CD4-positive, alpha-beta memory T cell (primary cell): ENCODE data around the gene UST. TPM values are rescaled to one million over a fixed set of nuclear protein-coding genes. Genes with fewer than 3 reads are reported as not detected.

Experiments
- CTCF ChIA-PET: fragments of 350-600 bp; sonication (Branson Sonifier 250); formaldehyde crosslinking; loops from one replicate; lab custom pipeline; 2021; ENCODE audit warnings: inconsistent platforms; ENCODE audit not compliant: partially characterized antibody; lab: Charles Lee
- POLR2A ChIA-PET: fragments of 350-600 bp; sonication (Branson Sonifier 250); formaldehyde crosslinking; loops from one replicate; lab custom pipeline; 2021; ENCODE audit not compliant: partially characterized antibody; lab: Charles Lee
- DNase-seq, 5 donors: peaks; one replicate each; pipeline versions ENCODE4 v3.0.0 to v3.0.0-alpha.2; 2020 to 2022; ENCODE audit warnings: mixed read lengths in 1 of 5
- H3K27ac ChIP-seq: one replicate; pipeline ENCODE4 v1.7.0; 2013; ENCODE audit warnings: low read depth, low read length
- H3K27me3 ChIP-seq: 2 replicates; pipeline ENCODE4 v1.7.0; 2013; ENCODE audit warnings: mild to moderate bottlenecking, low read length, moderate library complexity; ENCODE audit not compliant: insufficient read depth
- H3K36me3 ChIP-seq: 2 replicates; pipeline ENCODE4 v1.7.0; 2013; ENCODE audit warnings: mild to moderate bottlenecking, low read length, moderate library complexity; ENCODE audit not compliant: insufficient read depth
- H3K4me1 ChIP-seq: 2 replicates; pipeline ENCODE4 v1.7.0; 2013; ENCODE audit warnings: mild to moderate bottlenecking, low read length, moderate library complexity; ENCODE audit not compliant: insufficient read depth
- H3K4me3 ChIP-seq, 2 donors: one replicate each; pipeline ENCODE4 v1.7.0; 2013; ENCODE audit warnings: low read length in 2 of 2, mild to moderate bottlenecking in 1 of 2
- H3K9me3 ChIP-seq, 2 donors: one replicate each; pipeline ENCODE4 v1.7.0; 2013; ENCODE audit warnings: low read length in 2 of 2, control low read depth in 1 of 2; ENCODE audit not compliant: control insufficient read depth in 1 of 2
- H3K27ac Mint-ChIP-seq, 7 donors: one replicate each; pipeline ENCODE4 v1.8.0; 2020 to 2021; ENCODE audit warnings: mixed read lengths in 7 of 7, mild to moderate bottlenecking in 6 of 7, inconsistent platforms in 3 of 7, moderate library complexity in 3 of 7
- H3K27me3 Mint-ChIP-seq, 2 donors: one replicate each; pipeline ENCODE4 v1.8.0; 2020 to 2021; ENCODE audit warnings: mixed read lengths in 2 of 2
- H3K36me3 Mint-ChIP-seq, 2 donors: one replicate each; pipeline ENCODE4 v1.8.0; 2020 to 2021; ENCODE audit warnings: mixed read lengths in 2 of 2, inconsistent platforms in 1 of 2, mild to moderate bottlenecking in 1 of 2
- H3K4me1 Mint-ChIP-seq, 4 donors: one replicate each; pipeline ENCODE4 v1.8.0; 2020 to 2021; ENCODE audit warnings: mixed read lengths in 4 of 4, mild to moderate bottlenecking in 1 of 4
- H3K4me3 Mint-ChIP-seq, 8 donors: one replicate each; pipeline ENCODE4 v1.8.0; 2020 to 2021; ENCODE audit warnings: mixed read lengths in 8 of 8, mild to moderate bottlenecking in 7 of 8, moderate library complexity in 6 of 8, inconsistent platforms in 3 of 8
- H3K9me3 Mint-ChIP-seq, 8 donors: one replicate each; pipeline ENCODE4 v1.8.0; 2020 to 2021; ENCODE audit warnings: mixed read lengths in 8 of 8, mild to moderate bottlenecking in 5 of 8, inconsistent platforms in 3 of 8, moderate library complexity in 1 of 8
- intact Hi-C: fragments of 100-400 bp; cut with micrococcal nuclease; formaldehyde crosslinking; loops from one replicate; pipeline ENCODE4 v1.15.1; 2023
- polyA plus RNA-seq, 2 donors: library from polyadenylated mRNA; unstranded; fragments of 300-500 nt; fragmentation: Illumina TruSeq; gene quantifications; one replicate each; pipeline ENCODE4 v1.2.3, GENCODE V29; 2021
- total RNA-seq, 2 experiments: library from RNA; stranded (reverse); gene quantifications; one replicate each; pipeline ENCODE4 v1.2.3, GENCODE V29; 2021

The UST gene
- total and polyA plus RNA-seq, 4 experiments from 2014 or later, result 2.2 to 7.6 (median 5.1) TPM

- ChIA-PET POLR2A (no interaction called here), CTCF (no interaction called here)
- Histone ChIP-seq H3K27ac (no peak overlapping the region), H3K36me3 (no peaks in the 10 kb centered on the region), H3K4me3 (no peak overlapping the region), H3K27me3 (no peaks in the 10 kb centered on the region), H3K9me3 (no peaks in the 10 kb centered on the region), H3K4me1 (no peaks in the 10 kb centered on the region)
- peaks cover 1 to 5% of the 10 kb centered on the region in 2 donors for H3K27me3 Mint-ChIP-seq
- peaks cover 0 to 30% (median 21%) of the 10 kb centered on the region in 8 donors for H3K9me3 Mint-ChIP-seq
- H3K36me3 Mint-ChIP-seq, result peaks cover 1 to 3% of the 10 kb centered on the region in 2 donors
- H3K4me3 Mint-ChIP-seq, result no peak overlapping the region
- DNase-seq, result no peak
- intact Hi-C loops, result no loop called here
- no peak overlapping the region for H3K27ac Mint-ChIP-seq
- H3K4me1 Mint-ChIP-seq, result peaks cover 0 to 3% (median 0%) of the 10 kb centered on the region in 4 donors
Measured at GRCh38 chr6:148713921-148714320, 32.9 kb upstream of the UST start.

- no peaks in the 10 kb centered on the region for H3K27me3 ChIP-seq
- H3K36me3 ChIP-seq, result no peaks in the 10 kb centered on the region
- no peak overlapping the region for H3K4me3 Mint-ChIP-seq
- peaks cover 9 to 12% of the 10 kb centered on the region in 2 donors for H3K27me3 Mint-ChIP-seq
- peaks cover 0 to 3% (median 0%) of the 10 kb centered on the region in 4 donors for H3K4me1 Mint-ChIP-seq
- no peaks in the 10 kb centered on the region for H3K9me3 ChIP-seq
- POLR2A ChIA-PET, result no interaction called here
- H3K27ac ChIP-seq, result no peak overlapping the region
- no peak overlapping the region for H3K27ac Mint-ChIP-seq
- H3K4me1 ChIP-seq, result no peaks in the 10 kb centered on the region
- intact Hi-C loops, result no loop called here
- peaks cover 1 to 3% of the 10 kb centered on the region in 2 donors for H3K36me3 Mint-ChIP-seq
- DNase-seq, result no peak
- H3K4me3 ChIP-seq, result no peak overlapping the region
- peaks cover 0 to 28% (median 19%) of the 10 kb centered on the region in 8 donors for H3K9me3 Mint-ChIP-seq
- CTCF ChIA-PET, result interaction anchor here (0.5 kb wide), 1 partner anchor 26 kb away, joined by 3 read pairs; no protein-coding TSS in a partner anchor
Measured at GRCh38 chr6:148716811-148717210, 30.0 kb upstream of the UST start.

DNA sequence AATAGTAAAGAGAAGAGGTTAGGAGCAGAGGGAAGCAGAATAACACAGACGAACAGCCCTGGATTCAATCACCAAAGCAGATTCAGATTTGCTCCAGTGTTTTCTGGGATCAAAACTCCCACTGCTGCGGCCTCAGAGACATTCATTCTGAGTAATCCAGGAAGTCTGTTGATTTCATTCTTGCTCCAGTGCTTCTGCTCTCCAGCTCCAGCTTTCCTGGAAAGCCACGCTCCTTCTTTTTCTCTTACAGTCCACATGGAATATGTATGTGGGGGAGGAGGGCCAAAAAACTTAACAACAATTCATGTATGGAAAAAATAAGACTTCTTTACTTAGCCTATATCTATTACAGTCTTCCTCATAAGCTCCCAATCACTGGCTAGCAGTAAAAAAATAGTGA, 26.4 kb upstream of the UST start:
- Histone ChIP-seq H3K27ac (no peak overlapping the region), H3K9me3 (no peaks in the 10 kb centered on the region), H3K36me3 (no peaks in the 10 kb centered on the region), H3K4me1 (no peaks in the 10 kb centered on the region), H3K4me3 (no peak overlapping the region), H3K27me3 (peaks cover 3% of the 10 kb centered on the region)
- Mint-ChIP-seq H3K4me1 (no peaks in the 10 kb centered on the region), H3K36me3 (no peaks in the 10 kb centered on the region), H3K27ac (no peak overlapping the region), H3K27me3 (peaks cover 15 to 20% of the 10 kb centered on the region in 2 donors), H3K9me3 (peaks cover 0 to 8% (median 5%) of the 10 kb centered on the region in 8 donors), H3K4me3 (no peak overlapping the region)
- intact Hi-C loops, result no loop called here
- POLR2A ChIA-PET, result no interaction called here
- CTCF ChIA-PET, result no interaction called here
- no peak for DNase-seq

DNA sequence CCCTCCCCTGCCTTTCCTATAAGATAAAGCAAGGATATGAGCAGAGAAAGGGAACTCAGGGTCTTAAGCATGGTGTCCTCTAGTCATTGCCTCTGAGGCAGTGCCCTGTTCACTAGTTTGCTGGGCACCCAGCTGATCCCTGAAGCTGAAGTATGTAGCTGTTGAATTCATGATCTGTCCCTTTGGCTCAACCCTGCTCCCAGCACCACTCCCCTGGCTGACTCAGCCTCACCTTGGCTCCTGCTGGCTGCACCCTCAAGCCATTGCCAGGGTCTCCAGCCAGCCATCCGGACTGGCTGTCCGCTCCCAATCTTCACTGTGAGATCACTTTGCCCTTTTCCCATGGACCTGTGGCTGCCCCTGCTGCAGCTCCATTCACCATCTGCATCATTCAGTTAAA, 25.9 kb upstream of the UST start:
- Histone ChIP-seq H3K27me3 (peaks cover 3% of the 10 kb centered on the region), H3K27ac (no peak overlapping the region), H3K4me3 (no peak overlapping the region), H3K36me3 (no peaks in the 10 kb centered on the region), H3K9me3 (no peaks in the 10 kb centered on the region), H3K4me1 (no peaks in the 10 kb centered on the region)
- Mint-ChIP-seq H3K4me3 (no peak overlapping the region), H3K9me3 (peaks cover 0 to 13% (median 7%) of the 10 kb centered on the region in 8 donors), H3K4me1 (no peaks in the 10 kb centered on the region), H3K27me3 (peaks cover 15 to 19% of the 10 kb centered on the region in 2 donors), H3K36me3 (no peaks in the 10 kb centered on the region), H3K27ac (no peak overlapping the region)
- intact Hi-C loops, result no loop called here
- no peak for DNase-seq
- CTCF ChIA-PET, result no interaction called here
- POLR2A ChIA-PET, result no interaction called here

DNA sequence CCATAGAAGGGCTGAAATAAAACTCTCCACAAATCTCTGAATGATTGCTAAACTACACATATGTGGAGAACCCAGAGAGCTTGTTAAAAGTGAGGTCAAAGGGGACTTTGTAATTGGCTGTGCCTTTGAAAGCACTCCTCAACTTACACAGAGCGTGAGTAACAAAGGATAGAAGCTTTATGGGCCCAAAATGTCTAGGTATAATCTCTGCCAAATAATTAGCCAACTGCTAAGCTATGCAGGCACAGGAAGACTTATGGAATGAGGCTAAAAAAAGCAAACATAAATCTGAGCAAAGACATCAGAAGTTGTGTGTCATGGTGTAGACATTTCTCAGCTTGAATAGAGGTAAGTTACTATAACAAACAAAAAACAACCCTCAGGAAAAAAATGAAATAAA, 23.3 kb upstream of the UST start:
- H3K4me1 Mint-ChIP-seq, result no peaks in the 10 kb centered on the region
- H3K36me3 ChIP-seq, result no peaks in the 10 kb centered on the region
- peaks cover 15 to 22% of the 10 kb centered on the region in 2 donors for H3K27me3 Mint-ChIP-seq
- H3K4me1 ChIP-seq, result no peaks in the 10 kb centered on the region
- intact Hi-C loops, result no loop called here
- POLR2A ChIA-PET, result no interaction called here
- no peak overlapping the region for H3K27ac ChIP-seq
- no peak overlapping the region for H3K4me3 Mint-ChIP-seq
- H3K27ac Mint-ChIP-seq, result no peak overlapping the region
- no peak for DNase-seq
- no peak overlapping the region for H3K4me3 ChIP-seq
- CTCF ChIA-PET, result no interaction called here
- H3K9me3 ChIP-seq, result no peaks in the 10 kb centered on the region
- no peaks in the 10 kb centered on the region for H3K36me3 Mint-ChIP-seq
- H3K27me3 ChIP-seq, result peaks cover 3% of the 10 kb centered on the region
- H3K9me3 Mint-ChIP-seq, result peaks cover 0 to 22% (median 15%) of the 10 kb centered on the region in 8 donors

DNA sequence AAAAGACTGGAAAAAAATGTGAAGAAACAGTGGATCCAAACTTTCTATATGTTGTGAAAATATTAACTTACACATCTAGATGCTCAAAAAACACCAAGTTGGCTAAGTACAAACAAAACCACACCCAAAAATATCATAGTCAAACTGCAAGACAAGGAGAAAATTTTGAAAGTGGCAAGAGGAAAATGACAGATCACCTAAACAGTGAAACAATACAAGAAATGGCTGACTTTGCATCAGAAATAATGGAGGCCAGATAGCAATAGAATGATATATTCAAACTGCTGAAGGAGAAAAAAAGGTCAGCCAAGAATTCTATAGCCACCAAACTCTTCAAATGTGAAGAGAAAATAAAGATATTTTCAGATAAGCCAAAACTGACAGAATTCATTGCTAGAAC, 22.4 kb upstream of the UST start:
- Mint-ChIP-seq H3K36me3 (no peaks in the 10 kb centered on the region), H3K27ac (no peak overlapping the region), H3K4me3 (no peak overlapping the region), H3K4me1 (no peaks in the 10 kb centered on the region), H3K27me3 (peaks cover 13 to 21% of the 10 kb centered on the region in 2 donors), H3K9me3 (peaks cover 0 to 22% (median 15%) of the 10 kb centered on the region in 8 donors)
- CTCF ChIA-PET, result no interaction called here
- Histone ChIP-seq H3K27me3 (peaks cover 3% of the 10 kb centered on the region), H3K27ac (no peak overlapping the region), H3K4me1 (no peaks in the 10 kb centered on the region), H3K36me3 (no peaks in the 10 kb centered on the region), H3K9me3 (no peaks in the 10 kb centered on the region), H3K4me3 (no peak overlapping the region)
- POLR2A ChIA-PET, result no interaction called here
- DNase-seq, result no peak
- intact Hi-C loops, result no loop called here

DNA sequence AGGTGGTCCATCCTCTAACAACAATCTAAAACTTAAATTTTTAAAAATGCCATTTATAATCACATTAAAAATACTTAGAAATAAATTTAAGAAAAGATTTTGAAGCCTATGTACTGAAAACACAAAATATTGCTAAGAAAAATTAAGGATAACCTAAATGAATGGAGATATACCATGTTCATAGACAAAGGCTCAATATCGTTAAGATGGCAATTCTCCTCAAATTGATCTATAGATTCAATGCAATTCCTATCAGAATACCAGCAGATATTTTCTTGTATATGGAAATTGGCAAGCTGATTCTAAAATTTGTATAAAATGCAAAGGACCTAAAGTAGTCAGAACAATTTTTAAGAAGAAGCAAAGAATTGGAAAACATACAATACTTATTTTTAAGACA, 19.7 kb upstream of the UST start:
- peaks cover 3% of the 10 kb centered on the region for H3K27me3 ChIP-seq
- ChIA-PET POLR2A (no interaction called here), CTCF (no interaction called here)
- H3K9me3 ChIP-seq, result no peaks in the 10 kb centered on the region
- no peak overlapping the region for H3K4me3 Mint-ChIP-seq
- peaks cover 0 to 22% (median 15%) of the 10 kb centered on the region in 8 donors for H3K9me3 Mint-ChIP-seq
- no peaks in the 10 kb centered on the region for H3K4me1 Mint-ChIP-seq
- no peaks in the 10 kb centered on the region for H3K36me3 ChIP-seq
- no peaks in the 10 kb centered on the region for H3K4me1 ChIP-seq
- peaks cover 4 to 14% of the 10 kb centered on the region in 2 donors for H3K27me3 Mint-ChIP-seq
- no peak for DNase-seq
- H3K4me3 ChIP-seq, result no peak overlapping the region
- intact Hi-C loops, result no loop called here
- H3K27ac ChIP-seq, result no peak overlapping the region
- H3K36me3 Mint-ChIP-seq, result no peaks in the 10 kb centered on the region
- H3K27ac Mint-ChIP-seq, result no peak overlapping the region

GRCh38 chr6:148735989-148736388, 10.8 kb upstream of the UST start:
- no peaks in the 10 kb centered on the region for H3K9me3 ChIP-seq
- no peaks in the 10 kb centered on the region for H3K9me3 Mint-ChIP-seq
- no peak overlapping the region for H3K4me3 ChIP-seq
- intact Hi-C loops, result no loop called here
- ChIA-PET POLR2A (no interaction called here), CTCF (no interaction called here)
- no peak overlapping the region for H3K27ac Mint-ChIP-seq
- no peaks in the 10 kb centered on the region for H3K36me3 Mint-ChIP-seq
- H3K4me3 Mint-ChIP-seq, result no peak overlapping the region
- no peaks in the 10 kb centered on the region for H3K36me3 ChIP-seq
- peaks cover 1 to 8% (median 7%) of the 10 kb centered on the region in 4 donors for H3K4me1 Mint-ChIP-seq
- no peak for DNase-seq
- no peak overlapping the region for H3K27ac ChIP-seq
- H3K27me3 Mint-ChIP-seq, result no peaks in the 10 kb centered on the region
- H3K4me1 ChIP-seq, result peaks cover 4% of the 10 kb centered on the region
- no peaks in the 10 kb centered on the region for H3K27me3 ChIP-seq
